Measurements from ENCODE around the gene SLC6A16. TPM values are rescaled to one million over a fixed set of nuclear protein-coding genes. Genes with fewer than 3 reads are reported as not detected.

The SLC6A16 gene
- total RNA-seq, 2 experiments from 2014 or later: 0.61 to 1.1 TPM

GRCh38 chr19:49340069-49340864, 15.3 kb upstream of the SLC6A16 start:
- TF ChIP-seq CTCF (IDR thresholded peaks at IDR 0.05): no peak
- Mint-ChIP-seq H3K4me1 (ENCODE audit: low read depth) (peaks cover 42% of the 10 kb centered on the region), H3K36me3 (ENCODE audit: low read depth) (peaks cover 34% of the 10 kb centered on the region), H3K4me3 (no peak overlapping the region), H3K27me3 (no peaks in the 10 kb centered on the region), H3K9me3 (no peaks in the 10 kb centered on the region), H3K27ac (peak overlapping the region; percentile 56)
- intact Hi-C loops (cut with micrococcal nuclease): no loop called here
- ChIA-PET POLR2A (interaction anchor here (0.7 to 1.2 kb wide), 2 partner anchors 15 to 130 kb away, joined by 3 to 4 read pairs; partner anchors contain the start of gene SLC6A16), CTCF (no interaction called here)
- DNase-seq: peak; percentile 21
- ATAC-seq: no peak

GRCh38 chr19:49339301-49340068, 14.5 kb upstream of the SLC6A16 start:
- intact Hi-C loops (cut with micrococcal nuclease): no loop called here

GRCh38 chr19:49338691-49339300, 13.8 kb upstream of the SLC6A16 start:
- POLR2A ChIA-PET: no interaction called here
- ATAC-seq (peak; percentile 17), DNase-seq (peak; percentile 46)
- Mint-ChIP-seq H3K27me3 (no peaks in the 10 kb centered on the region), H3K4me3 (no peak overlapping the region), H3K4me1 (ENCODE audit: low read depth) (peaks cover 42% of the 10 kb centered on the region), H3K9me3 (no peaks in the 10 kb centered on the region), H3K36me3 (ENCODE audit: low read depth) (peaks cover 34% of the 10 kb centered on the region), H3K27ac (peak overlapping the region; percentile 38)
- no peak for TF ChIP-seq CTCF (IDR thresholded peaks at IDR 0.05)
- intact Hi-C loops (cut with micrococcal nuclease): no loop called here
- CTCF ChIA-PET: no interaction called here

More at GRCh38 chr19:49339301-49340068, 14.5 kb upstream of the SLC6A16 start:
- ChIA-PET CTCF (no interaction called here), POLR2A (no interaction called here)
- Mint-ChIP-seq H3K27ac (no peak overlapping the region), H3K9me3 (no peaks in the 10 kb centered on the region), H3K27me3 (no peaks in the 10 kb centered on the region), H3K4me3 (no peak overlapping the region), H3K36me3 (ENCODE audit: low read depth) (peaks cover 34% of the 10 kb centered on the region), H3K4me1 (ENCODE audit: low read depth) (peaks cover 37% of the 10 kb centered on the region)
- DNase-seq (no peak), ATAC-seq (no peak)
- no peak for TF ChIP-seq CTCF (IDR thresholded peaks at IDR 0.05)

- H3K27me3 Mint-ChIP-seq: no peaks in the 10 kb centered on the region
- no peak for DNase-seq
- no peak for TF ChIP-seq CTCF (IDR thresholded peaks at IDR 0.05)
- peaks cover 34% of the 10 kb centered on the region for H3K36me3 Mint-ChIP-seq (ENCODE audit: low read depth)
- ChIA-PET CTCF (interaction anchor here (2.0 to 2.4 kb wide), 2 partner anchors 36 to 71 kb away, joined by 5 to 10 read pairs; no protein-coding TSS in a partner anchor), POLR2A (no interaction called here)
- no peak overlapping the region for H3K4me3 Mint-ChIP-seq
- no peak for ATAC-seq
- no peak overlapping the region for H3K27ac Mint-ChIP-seq
- intact Hi-C loops (cut with micrococcal nuclease): no loop called here
- H3K4me1 Mint-ChIP-seq (ENCODE audit: low read depth): peaks cover 49% of the 10 kb centered on the region
- no peaks in the 10 kb centered on the region for H3K9me3 Mint-ChIP-seq
These were observed 13.2 kb upstream of the SLC6A16 start for GRCh38 chr19:49338023-49338677.

Measured in activated CD8-positive, alpha-beta T cell treated with anti-CD3 and anti-CD28 coated beads for 36 hours (primary cell).